ENCODE data around the gene PLA2G5.
"Not testable (repeated sequence)": the region's sequence is repeated elsewhere in the genome, so short reads cannot be mapped to it uniquely, and the experiment has no call there.

Gene PLA2G5

GRCh38 chr1:20059847-20060246 is 10.1 kb upstream of the PLA2G5 start:
- no peak for TF ChIP-seq CTCF (IDR thresholded peaks at IDR 0.05; ENCODE audit: insufficient read depth, low read length, poor library complexity, severe bottlenecking)
- H3K27me3 ChIP-seq (replicated peaks; ENCODE audit: control insufficient read depth, insufficient read depth, low read length): no peaks in the 10 kb centered on the region
- no peak for DNase-seq (ENCODE audit: extremely low read depth, insufficient read length)
- no peak overlapping the region for H3K4me3 ChIP-seq (replicated peaks; ENCODE audit: low read depth, low read length)
- no peaks in the 10 kb centered on the region for H3K36me3 ChIP-seq (ENCODE audit: control insufficient read depth, insufficient read depth, low read length)

GRCh38 chr1:20060791-20061190 is 9.2 kb upstream of the PLA2G5 start:
- H3K36me3 ChIP-seq (ENCODE audit: control insufficient read depth, insufficient read depth, low read length); H3K4me3 ChIP-seq (replicated peaks; ENCODE audit: low read depth, low read length); DNase-seq (ENCODE audit: extremely low read depth, insufficient read length); H3K27me3 ChIP-seq (replicated peaks; ENCODE audit: control insufficient read depth, insufficient read depth, low read length): not testable (repeated sequence)

- TF ChIP-seq CTCF (IDR thresholded peaks at IDR 0.05; ENCODE audit: insufficient read depth, low read length, poor library complexity, severe bottlenecking): no peak
- Histone ChIP-seq H3K27me3 (replicated peaks; ENCODE audit: control insufficient read depth, insufficient read depth, low read length) (no peaks in the 10 kb centered on the region), H3K4me3 (replicated peaks; ENCODE audit: low read depth, low read length) (no peak overlapping the region), H3K36me3 (ENCODE audit: control insufficient read depth, insufficient read depth, low read length) (no peaks in the 10 kb centered on the region)
- DNase-seq (ENCODE audit: extremely low read depth, insufficient read length): no peak
These were observed 8.1 kb upstream of the PLA2G5 start for GRCh38 chr1:20061866-20062265.

- Histone ChIP-seq H3K4me3 (replicated peaks; ENCODE audit: low read depth, low read length) (no peak overlapping the region), H3K36me3 (ENCODE audit: control insufficient read depth, insufficient read depth, low read length) (no peaks in the 10 kb centered on the region), H3K27me3 (replicated peaks; ENCODE audit: control insufficient read depth, insufficient read depth, low read length) (no peaks in the 10 kb centered on the region)
- no peak for DNase-seq (ENCODE audit: extremely low read depth, insufficient read length)
- TF ChIP-seq CTCF (IDR thresholded peaks at IDR 0.05; ENCODE audit: insufficient read depth, low read length, poor library complexity, severe bottlenecking): no peak
These were observed 6.1 kb upstream of the PLA2G5 start for GRCh38 chr1:20063861-20064292.

GRCh38 chr1:20068722-20069121 is 1.3 kb upstream of the PLA2G5 start:
- TF ChIP-seq CTCF (IDR thresholded peaks at IDR 0.05; ENCODE audit: insufficient read depth, low read length, poor library complexity, severe bottlenecking): no peak
- DNase-seq (ENCODE audit: extremely low read depth, insufficient read length): no peak
- Histone ChIP-seq H3K36me3 (ENCODE audit: control insufficient read depth, insufficient read depth, low read length) (no peaks in the 10 kb centered on the region), H3K4me3 (replicated peaks; ENCODE audit: low read depth, low read length) (no peak overlapping the region), H3K27me3 (replicated peaks; ENCODE audit: control insufficient read depth, insufficient read depth, low read length) (no peaks in the 10 kb centered on the region)

GRCh38 chr1:20070357-20070756 is 363 bp downstream of the PLA2G5 start:
- TF ChIP-seq CTCF (IDR thresholded peaks at IDR 0.05; ENCODE audit: insufficient read depth, low read length, poor library complexity, severe bottlenecking): no peak
- DNase-seq (ENCODE audit: extremely low read depth, insufficient read length): no peak
- Histone ChIP-seq H3K27me3 (replicated peaks; ENCODE audit: control insufficient read depth, insufficient read depth, low read length) (no peaks in the 10 kb centered on the region), H3K4me3 (replicated peaks; ENCODE audit: low read depth, low read length) (no peak overlapping the region), H3K36me3 (ENCODE audit: control insufficient read depth, insufficient read depth, low read length) (no peaks in the 10 kb centered on the region)

All from GM06990 (cell line).